KOPT-K1 (cell line): ENCODE results near the gene EEF2KMT.
"Not testable (repeated sequence)": the region's sequence is repeated elsewhere in the genome, so short reads cannot be mapped to it uniquely, and the experiment has no call there.

Experiments
- H3K27ac ChIP-seq: fragments of 200-600 bp; sonication (generic); 2 replicates; pipeline ENCODE4 v1.5.1; 2016; ENCODE audit warnings: antibody characterized with exemption, mild to moderate bottlenecking, low read depth, low read length; ENCODE audit not compliant: poor library complexity, severe bottlenecking
- H3K36me3 ChIP-seq: fragments of 200-600 bp; sonication (generic); 2 replicates; pipeline ENCODE4 v1.5.1; 2017; ENCODE audit warnings: antibody characterized with exemption, mild to moderate bottlenecking, low read length, moderate library complexity; ENCODE audit not compliant: insufficient read depth
- H3K9me3 ChIP-seq: fragments of 200-600 bp; sonication (generic); 2 replicates; pipeline ENCODE4 v1.5.1; 2017; ENCODE audit warnings: antibody characterized with exemption, low read length, mild to moderate bottlenecking; ENCODE audit not compliant: insufficient read depth, poor library complexity, severe bottlenecking

Gene EEF2KMT

DNA sequence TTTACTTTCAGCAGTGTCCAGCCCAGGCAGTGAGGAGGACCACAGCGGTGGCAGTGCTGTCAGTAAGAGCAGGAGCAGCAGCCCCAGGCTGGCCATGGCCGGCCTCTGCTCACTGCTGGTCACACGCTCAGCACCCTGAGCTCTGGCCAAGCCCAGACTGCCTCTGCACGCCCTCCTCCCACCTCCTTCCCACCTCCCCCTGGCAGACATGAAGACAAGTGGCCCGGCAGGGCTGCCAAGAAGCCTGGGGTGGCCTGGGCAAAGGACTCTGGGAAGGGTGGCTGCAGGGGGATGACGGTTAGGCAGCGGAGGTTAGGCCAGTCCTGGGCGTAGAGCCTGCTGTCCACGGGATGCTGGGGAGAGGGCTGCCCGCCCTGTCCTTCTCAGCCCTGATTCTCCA lies 31.8 kb downstream of the EEF2KMT start, which contains the start of gene C16orf89:
Gene C16orf89 (minus strand): TSS at position 144 of the 400 bp plus-strand sequence. CDS start 48 bp downstream, at position 96.
- no peaks in the 10 kb centered on the region for H3K9me3 ChIP-seq
- no peaks in the 10 kb centered on the region for H3K36me3 ChIP-seq
- H3K27ac ChIP-seq: no peak within 1 kb of the TSS

DNA sequence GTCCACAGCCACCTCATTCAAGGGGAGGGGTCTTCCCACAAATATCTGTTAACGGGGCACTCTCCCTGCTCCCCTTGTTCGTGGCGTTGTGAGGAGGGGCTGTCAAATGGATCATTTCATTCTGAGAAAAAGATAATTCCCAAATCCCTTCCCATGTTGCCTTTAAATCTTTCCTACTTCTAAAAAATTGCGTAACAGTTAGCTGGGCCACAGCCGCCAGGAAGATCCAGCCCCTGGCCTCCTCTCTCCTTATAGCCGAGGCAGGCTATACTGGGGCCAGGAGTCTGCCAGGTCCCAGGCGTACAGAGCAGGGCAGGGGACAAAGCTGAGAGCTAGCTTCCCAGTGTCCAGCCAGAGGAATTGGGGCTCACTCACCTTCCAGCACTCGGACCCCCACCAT lies 32.3 kb downstream of the EEF2KMT start:
- Histone ChIP-seq H3K9me3 (no peaks in the 10 kb centered on the region), H3K36me3 (no peaks in the 10 kb centered on the region), H3K27ac (no peak overlapping the region)

DNA sequence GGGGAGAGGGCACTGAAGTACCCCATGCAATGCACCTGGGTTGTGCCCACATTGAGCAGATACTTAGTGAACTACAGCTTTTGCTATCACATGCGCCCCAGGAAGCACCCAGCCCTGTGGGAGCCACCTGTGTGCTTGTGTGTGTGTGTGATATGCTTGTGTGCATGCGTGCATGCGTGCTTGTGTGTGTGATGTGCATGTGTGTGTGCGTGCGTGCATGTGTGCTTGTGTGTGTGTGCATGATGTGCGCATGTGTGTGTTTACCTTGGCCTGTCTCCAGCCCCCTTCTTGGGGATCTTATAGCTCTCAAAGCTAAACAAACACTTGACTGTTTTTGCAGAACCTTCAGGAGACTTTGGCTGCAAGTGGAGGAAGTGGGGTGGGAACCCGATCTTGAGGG lies 32.7 kb downstream of the EEF2KMT start:
- H3K9me3 ChIP-seq: no peaks in the 10 kb centered on the region
- H3K36me3 ChIP-seq: no peaks in the 10 kb centered on the region
- no peak overlapping the region for H3K27ac ChIP-seq

DNA sequence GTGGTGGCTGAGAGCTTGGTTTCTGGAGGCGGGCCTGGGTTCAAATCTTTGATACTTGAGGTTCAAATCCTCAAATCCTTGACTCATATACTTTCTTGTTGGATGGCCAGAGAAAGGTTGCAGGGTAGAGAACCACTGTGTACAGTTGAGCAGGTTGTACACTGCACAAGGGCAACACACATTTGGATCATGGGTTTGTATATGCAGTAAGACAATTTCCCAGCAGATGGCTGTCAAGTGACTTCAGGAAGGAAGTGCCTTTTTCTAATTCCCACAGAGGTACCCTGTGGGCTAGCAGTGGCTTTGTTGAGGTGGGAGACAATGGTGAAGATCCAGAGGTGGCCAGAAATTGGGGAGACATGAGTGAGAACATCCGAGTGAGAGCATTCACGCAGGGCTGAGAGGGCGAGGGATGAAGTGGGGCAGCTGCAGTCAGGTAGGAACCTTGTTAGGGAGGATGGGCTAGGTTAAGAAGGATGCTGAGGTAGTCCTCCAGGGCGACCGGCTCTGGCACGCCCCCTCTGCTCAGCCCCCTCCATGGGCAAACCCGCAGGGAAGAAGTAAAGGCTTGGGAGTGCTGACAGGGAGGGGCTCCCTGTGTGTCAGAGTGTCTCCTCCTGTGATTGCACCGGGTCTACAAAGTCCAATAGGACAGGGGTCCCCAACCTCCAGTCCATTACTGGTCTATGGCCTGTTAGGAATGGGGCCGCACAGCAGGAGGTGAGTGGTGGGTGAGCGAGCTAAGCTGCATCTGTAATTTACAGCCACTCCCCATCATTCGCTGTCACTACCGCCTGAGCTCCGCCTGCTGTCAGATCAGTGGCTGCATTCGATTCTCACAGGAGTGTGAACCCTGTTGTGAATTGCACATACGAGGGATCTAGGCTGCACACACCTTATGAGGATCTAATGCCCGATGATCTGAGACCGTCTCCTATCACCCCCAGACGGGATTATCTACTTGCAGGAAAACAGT lies 34.5 kb downstream of the EEF2KMT start:
- H3K27ac ChIP-seq: no peak overlapping the region
- H3K9me3 ChIP-seq: no peaks in the 10 kb centered on the region
- H3K36me3 ChIP-seq: no peaks in the 10 kb centered on the region

DNA sequence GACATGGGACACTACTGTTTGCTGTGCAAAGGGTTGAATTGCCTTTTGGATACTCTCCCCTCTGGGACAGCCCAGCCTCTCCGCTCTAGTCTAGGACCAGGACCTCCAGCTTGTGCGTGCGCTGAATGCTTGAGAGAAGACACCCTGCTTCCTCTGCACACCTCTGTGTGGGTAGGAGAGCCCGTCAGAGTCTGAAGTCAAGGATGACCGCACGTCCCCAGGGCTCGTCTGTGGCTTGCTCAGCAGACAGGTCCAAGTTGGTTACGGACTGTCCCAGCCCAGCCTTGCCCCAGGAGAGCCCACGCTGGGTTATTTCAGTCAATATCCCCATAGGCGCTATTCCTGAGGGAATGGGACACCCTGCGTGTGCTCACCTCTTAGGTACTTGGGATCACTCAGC lies 35.5 kb downstream of the EEF2KMT start:
- no peaks in the 10 kb centered on the region for H3K9me3 ChIP-seq
- H3K27ac ChIP-seq: no peak overlapping the region
- no peaks in the 10 kb centered on the region for H3K36me3 ChIP-seq

DNA sequence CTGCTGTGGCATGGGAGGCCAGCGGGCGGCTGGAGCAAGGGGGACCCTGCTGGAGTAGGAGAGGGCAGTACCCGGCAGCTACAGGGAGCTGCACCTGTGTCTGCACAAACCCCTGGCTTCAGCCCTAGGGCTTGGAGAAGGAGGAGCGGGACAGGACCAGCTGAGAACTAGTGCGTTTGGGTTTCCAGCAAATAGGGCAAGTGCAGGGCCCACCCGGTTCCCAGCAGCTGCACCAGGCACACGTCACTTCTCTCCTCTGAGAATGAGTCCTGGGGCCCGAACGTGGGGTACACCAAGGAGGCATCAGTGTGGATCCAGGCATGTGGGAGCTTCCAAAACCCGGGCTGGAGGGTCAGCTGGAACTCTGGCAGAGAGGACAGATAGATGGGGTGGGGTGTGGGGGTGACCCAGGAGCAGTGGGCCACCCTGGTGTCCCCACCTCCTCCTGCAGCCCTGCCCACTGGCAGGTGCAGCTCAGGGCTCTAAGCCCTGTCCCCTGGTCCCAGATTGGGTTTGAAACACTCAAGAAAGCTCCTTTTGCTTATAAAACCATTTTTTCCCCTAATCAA lies 37.4 kb downstream of the EEF2KMT start:
- Histone ChIP-seq H3K36me3 (no peaks in the 10 kb centered on the region), H3K9me3 (no peaks in the 10 kb centered on the region), H3K27ac (no peak overlapping the region)

DNA sequence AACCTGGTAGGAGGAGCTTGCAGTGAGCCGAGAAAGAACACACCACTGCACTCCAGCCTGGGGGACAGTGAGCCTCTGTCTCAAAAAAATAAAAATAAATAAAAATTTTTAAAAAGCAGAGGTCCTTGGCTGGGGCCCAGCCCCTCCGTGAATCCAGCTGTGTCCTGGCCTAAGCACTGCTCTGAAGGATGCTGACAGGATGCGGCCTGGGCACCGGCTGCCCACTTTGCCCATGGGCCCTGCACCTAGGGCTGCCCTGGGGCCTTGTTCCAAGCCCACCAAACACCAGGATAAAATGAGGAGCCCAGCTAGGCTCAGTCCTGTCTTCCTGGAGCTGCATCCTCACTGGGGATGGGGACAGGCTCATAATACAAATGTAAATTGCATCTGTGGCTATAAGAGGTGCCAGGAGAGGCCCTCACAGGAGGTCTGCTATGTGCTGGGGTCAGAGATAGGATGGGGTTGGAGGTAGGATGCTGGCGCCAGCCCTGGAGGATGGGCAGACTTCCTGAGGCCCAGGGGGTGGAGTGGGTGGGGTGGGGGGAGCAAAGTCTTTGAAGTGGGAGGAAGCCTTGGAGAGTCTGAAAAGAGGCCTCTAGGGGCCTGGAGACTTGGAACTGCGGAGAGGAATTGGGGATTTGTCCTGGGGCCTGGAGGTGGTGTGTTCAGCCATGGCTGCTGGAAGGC lies 38.1 kb downstream of the EEF2KMT start:
- no peaks in the 10 kb centered on the region for H3K36me3 ChIP-seq
- no peak overlapping the region for H3K27ac ChIP-seq
- no peaks in the 10 kb centered on the region for H3K9me3 ChIP-seq

DNA sequence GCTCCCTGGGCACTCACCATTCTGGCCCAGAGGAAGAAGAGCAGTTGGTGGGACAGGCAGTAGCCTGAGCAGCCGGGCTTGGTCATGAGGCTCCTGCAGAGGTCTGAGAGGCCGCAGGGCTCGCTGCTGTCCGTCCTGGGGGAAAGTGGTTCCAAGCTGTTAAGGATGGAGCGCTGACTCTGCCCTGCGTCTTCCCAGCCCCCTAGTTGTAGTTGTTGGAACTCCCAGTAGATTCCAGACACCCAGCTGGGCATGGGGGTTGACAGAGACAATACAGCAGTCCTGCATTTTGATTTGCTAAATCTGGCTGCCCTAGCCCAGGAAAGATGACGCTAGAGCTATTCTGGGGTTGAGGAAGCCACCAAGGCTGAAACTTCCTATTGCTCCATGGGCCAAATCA lies 39.1 kb downstream of the EEF2KMT start:
- Histone ChIP-seq H3K36me3 (no peaks in the 10 kb centered on the region), H3K27ac (no peak overlapping the region), H3K9me3 (no peaks in the 10 kb centered on the region)

DNA sequence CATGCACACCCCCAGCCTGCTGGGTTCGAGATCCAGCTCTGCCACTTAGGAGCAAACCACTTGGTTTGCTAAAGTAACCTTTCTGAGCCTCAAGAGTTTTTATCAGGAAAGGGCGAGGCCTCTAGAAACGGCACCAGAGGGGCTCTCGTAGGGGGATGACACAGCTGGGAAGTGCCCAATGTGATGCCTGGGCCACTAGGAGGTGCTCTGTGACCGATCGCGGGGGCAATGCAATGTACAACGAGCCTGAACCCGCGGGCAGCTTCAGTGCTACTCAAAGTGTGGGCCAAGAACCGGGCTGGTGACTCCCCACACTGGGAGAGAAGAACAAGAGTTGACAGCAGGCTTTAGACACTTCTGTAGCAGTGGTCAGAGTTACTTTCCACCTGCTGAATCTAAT lies 41.2 kb downstream of the EEF2KMT start:
- no peak overlapping the region for H3K27ac ChIP-seq

DNA sequence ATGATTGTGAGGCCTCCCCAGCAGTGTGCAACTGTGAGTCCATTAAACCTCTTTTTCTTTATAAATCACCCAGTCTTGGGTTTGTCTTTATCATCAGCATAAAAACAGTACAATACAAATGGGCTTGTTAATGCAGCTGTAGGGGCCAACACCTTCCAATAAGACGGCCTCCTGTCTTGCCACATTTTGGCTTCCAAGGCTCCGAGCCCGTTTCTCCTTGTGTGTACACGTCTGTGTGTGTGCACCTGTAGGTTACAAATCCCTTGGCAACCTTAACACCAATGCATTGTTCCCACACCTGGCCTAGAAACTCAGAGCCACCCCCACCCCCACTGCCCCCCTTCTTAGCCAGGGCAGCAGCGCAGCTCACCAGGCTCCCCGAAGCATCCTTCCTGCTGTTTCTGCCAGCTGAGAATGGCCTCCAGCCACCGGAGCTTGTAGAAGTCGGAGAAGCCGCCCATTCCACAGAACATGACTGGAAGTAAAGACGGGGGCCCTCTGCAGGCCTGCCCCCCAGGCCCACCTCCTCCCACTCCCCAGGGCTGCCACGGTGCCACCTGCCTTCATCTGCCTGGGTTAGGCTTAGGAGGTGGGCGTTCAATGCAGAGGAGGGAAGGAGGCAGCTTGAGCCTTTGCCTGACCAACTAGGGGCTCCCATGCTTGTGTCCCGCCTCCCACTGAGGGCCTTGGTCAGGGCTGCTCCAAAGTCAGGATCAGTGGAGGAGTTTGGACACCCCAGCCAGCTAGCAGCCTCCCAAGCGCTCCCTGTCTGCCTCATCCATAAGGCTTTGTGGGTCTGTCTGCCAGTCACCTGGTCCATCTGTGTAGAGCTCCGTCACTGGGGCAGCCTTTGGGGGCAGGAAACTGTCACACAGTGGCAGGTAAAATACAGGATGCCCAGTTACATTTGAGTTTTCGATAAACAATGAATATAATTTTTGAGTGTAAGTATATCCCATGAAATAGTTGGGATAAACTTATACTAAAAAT lies 42.4 kb downstream of the EEF2KMT start:
- Histone ChIP-seq H3K27ac (no peak overlapping the region), H3K9me3 (peaks cover 7% of the 10 kb centered on the region), H3K36me3 (no peaks in the 10 kb centered on the region)

More for the DNA sequence above, 41.2 kb downstream of the EEF2KMT start:
- Histone ChIP-seq H3K36me3 (no peaks in the 10 kb centered on the region), H3K9me3 (no peaks in the 10 kb centered on the region)

DNA sequence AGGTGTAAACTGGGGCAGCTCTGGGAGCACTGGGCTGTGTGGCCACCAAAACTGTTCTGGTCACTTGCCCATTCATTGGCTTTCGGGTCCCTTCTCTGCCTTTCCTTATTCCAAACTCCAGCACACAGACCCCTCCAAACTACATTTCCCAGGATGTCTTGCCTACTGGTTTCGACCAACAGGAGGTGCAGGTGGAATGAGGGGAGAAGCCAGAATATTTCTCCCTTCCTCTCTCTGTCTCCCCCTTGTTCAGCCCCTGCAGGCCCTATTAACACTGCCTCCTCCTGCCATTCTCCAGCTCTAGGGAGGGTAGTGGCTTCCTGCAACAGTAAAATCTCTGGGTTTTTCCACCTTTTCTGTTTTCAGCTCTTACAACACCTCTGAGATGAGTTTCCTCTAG lies 50.7 kb downstream of the EEF2KMT start:
- Histone ChIP-seq H3K27ac (no peak overlapping the region), H3K9me3 (peaks cover 7% of the 10 kb centered on the region), H3K36me3 (no peaks in the 10 kb centered on the region)

DNA sequence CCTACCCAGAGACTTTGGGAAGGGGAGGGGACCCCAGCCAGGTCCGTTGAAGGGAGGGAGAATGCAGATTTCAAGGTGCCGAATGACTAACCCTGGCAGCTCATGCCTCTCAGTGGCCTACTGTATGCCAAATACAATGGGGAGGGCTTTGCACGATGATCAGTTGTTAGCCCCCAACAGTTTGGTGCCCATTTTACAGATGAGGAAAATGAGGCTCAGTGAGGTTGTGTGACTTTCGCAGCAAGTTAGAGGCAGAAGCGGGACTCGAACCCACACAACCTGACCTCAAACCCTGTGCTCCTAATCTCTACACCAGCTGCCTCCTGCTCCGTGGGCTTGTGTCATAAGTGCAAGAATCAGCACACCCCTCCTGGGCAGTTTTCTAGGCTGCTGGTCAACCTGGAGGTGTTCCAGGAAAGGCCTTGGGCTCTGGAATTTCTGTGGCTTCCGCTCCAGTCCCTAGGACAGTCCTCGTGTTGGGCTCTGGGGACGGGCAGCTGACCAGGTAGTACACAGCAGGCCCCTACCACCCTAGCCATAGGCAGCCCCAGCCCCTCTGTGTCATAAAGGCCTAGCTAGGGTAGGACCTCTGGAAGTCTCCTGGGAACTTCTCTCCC lies 52.0 kb downstream of the EEF2KMT start:
- H3K36me3 ChIP-seq: no peaks in the 10 kb centered on the region

DNA sequence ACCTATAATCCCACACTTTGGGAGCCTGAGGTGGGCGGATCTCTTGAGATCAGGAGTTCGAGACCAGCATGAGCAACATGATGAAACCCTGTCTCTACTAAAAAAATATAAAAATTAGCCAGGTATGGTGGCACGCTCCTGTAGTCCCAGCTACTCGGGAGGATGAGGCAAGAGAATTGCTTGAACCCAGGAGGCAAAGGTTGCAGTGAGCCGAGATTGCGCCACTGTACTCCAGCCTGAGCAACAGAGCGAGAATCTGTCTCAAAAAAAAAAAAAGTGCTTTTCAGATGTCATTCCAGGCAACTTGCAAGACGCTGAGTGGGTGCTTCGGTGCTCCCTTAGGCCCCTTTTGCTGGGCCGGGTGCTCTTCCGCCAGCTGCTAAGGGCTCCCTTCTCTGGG lies 53.0 kb downstream of the EEF2KMT start:
- not testable (repeated sequence) for H3K36me3 ChIP-seq, H3K9me3 ChIP-seq, H3K27ac ChIP-seq

More for the DNA sequence above, 52.0 kb downstream of the EEF2KMT start:
- Histone ChIP-seq H3K9me3 (peaks cover 2% of the 10 kb centered on the region), H3K27ac (no peak overlapping the region)

DNA sequence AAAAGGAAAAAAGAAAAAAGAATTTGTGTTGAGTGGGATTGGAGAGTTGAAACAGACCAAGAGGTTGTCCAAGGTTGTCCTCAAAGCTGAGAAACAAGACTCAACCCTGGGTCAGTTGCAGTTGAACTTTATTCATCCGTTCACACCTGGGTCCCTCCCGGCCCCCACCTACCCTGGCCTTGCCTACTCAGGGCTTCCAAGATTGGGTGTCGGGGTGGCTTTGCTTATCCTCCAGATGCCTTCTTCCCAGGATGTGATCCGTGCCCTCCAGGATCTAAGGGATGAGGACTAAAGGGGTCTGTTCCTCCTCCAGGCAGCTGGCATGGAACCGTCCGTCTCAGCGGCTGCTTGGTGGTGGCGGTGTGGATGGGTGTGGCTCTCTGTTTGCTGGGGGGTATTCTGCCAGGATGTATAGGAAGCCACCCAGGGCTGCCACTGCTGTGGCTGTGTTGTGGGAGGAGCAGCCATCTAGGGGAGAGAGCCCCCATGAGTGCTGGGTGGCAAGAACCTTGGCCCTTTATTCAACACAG lies 53.5 kb downstream of the EEF2KMT start:
- Histone ChIP-seq H3K9me3 (no peaks in the 10 kb centered on the region), H3K36me3 (no peaks in the 10 kb centered on the region), H3K27ac (no peak overlapping the region)
